ENCODE measurements around the gene GPR4. TPM values are rescaled to one million over a fixed set of nuclear protein-coding genes. Genes with fewer than 3 reads are reported as not detected.
"Not testable (repeated sequence)": the region's sequence is repeated elsewhere in the genome, so short reads cannot be mapped to it uniquely, and the experiment has no call there.

GPR4 gene
- total RNA-seq, 1 donor from 2014 or later = 3.2 TPM

DNA sequence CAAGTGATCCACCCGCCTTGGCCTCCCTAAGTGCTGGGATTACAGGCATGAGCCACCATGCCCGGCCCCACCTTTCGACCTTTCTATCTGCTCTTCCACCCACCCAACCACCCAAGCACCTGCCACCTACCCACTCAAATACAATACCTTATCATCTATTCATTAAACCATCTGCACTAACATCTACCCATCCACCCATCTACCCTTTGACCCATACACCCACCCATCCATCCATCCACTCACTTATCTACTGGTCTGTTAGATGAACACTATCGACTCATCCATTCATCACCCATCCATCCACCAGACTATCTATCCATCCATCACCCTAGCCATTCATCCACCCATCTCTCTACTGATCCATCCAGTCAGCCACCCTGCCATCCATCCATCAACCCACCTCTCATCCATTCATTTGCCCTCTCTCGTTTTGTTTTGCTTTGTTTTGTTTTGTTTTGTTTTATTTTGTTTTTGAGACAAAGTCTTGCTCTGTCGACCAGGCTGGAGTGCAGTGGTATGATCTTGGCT lies 20.0 kb upstream of the GPR4 start:
- no peak for DNase-seq

DNA sequence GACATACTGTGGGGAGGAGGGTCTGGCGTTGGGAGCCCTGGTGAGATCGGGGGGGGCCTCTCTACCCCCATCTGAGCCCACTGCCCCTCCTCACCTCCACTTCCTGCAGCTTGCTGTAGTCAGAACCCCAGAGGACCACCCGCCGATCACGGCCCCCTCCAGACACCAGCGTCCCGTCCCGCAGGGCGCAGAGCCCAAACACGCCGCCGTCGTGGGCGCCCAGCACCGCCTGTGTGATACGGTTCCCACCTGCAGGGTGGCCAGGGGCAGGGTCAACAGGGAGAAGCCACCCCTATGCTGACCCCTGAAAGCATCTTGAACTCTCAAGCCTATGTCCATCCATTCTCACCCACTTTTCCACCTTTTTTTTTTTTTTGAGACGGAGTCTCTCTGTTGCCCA lies 19.4 kb upstream of the GPR4 start:
- no peak for DNase-seq

DNA sequence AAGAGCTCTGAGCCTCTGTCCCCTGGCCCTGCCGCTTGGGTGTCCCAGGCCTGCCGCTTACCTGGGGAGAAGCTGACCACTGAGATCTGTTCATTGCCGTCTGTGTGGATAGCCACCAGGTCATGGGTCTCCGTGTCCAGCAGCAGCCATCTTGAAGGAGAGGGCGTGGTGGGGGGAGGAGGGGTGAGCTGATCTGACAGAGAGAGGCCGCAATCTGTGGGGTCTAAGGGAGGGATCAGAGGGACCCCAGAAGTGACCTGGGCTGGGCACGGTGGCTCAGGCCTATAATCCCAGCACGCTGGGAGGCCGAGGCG lies 14.6 kb upstream of the GPR4 start:
- no peak for DNase-seq

DNA sequence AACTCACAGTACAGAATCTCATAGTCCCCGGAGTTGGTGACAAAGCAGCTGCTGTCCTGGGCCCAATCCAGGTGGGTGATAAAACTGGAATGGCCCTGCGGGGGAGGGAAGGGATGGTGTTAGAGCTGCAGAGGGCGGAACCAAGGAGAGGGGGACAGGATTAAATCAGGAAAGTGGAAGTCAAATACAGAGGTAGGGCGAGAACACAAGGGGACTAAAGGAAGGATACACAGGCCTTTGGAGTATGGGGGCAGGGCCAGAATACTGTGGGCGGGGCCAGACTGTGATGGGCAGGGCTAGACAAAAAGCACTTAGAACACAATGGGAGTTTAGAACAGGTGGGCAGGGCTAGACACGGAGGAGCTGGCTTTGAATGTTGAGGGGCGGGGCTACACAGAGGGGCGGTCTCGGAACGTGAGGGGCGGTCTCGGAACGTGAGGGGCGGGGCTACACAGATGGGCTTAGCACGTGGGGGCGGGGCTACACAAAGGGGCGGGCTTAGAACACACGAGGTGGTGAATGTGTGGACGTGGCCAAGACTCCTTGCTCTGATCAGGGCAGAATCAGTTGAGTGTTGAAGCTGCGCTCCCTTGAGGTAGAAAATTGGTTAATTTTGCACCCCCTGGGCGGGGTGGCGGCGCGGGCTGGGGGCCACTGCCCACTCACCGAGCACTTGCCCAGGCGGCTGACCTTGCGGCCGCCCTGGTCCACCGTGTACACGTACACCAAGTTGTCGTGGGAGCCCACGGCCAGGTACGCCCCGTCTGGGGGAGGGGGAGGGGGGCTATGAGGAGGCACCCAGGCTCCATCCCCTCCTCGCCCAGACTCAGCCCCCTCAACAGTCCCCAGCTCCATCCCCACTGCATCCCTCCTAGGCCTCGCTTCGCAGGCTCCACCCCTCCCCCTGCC lies 14.0 kb upstream of the GPR4 start:
- peak; percentile 99 for DNase-seq

DNA sequence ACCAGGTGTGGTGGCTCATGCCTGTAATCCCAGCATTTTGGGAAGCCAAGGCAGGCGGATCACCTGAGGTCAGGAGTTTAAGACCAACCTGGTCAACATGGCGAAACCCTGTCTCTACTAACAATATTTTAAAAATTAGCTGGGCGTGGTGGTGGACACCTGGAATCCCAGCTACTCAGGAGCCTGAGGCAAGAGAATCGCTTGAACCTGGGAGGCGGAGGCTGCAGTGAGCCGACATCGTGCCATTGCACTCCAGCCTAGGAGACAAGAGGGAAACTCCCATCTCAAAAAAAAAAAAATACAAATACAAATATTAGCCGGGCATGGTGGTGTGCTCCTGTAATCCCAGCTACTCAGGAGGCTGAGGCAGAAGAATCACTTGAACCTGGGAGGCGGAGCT lies 13.0 kb upstream of the GPR4 start:
- not testable (repeated sequence) for DNase-seq

DNA sequence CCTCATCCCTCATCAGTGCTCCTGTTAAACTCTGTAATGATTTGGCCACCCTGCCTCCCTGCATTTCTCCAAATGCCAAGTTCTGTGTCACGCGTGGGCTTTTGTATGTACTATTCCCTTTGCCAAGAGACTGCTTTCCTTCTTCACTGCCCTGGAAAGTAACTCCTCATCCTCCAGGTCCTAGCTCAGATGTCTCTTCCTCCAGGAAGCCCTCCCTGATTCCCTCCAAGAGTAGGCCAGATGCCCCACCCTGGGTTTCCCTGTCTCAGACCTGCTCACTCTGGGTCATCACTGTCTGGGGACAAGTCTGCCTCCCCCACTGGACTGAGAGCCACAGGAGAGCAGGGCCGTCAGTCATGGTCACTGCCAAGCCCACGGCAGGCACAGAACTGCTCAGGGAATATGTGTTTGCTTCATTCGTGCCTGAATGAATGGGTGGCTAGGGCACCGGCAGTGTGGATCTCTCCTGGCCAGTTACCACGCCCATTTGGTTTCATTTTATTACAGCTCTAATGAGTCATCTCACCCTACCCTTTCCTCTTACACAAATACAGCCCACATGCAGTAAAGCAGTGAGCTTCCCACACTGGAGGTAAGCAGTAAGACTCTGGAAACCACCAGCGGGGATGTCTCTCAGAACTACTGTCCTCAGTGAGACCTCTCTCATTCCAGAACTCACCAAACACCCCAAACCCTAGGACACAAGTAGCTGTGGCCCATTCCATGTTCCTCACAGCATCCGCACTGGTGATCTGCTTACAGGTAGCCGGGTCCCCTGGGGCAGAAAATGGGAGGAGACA lies 12.1 kb upstream of the GPR4 start:
- peak; percentile 88 for DNase-seq

DNA sequence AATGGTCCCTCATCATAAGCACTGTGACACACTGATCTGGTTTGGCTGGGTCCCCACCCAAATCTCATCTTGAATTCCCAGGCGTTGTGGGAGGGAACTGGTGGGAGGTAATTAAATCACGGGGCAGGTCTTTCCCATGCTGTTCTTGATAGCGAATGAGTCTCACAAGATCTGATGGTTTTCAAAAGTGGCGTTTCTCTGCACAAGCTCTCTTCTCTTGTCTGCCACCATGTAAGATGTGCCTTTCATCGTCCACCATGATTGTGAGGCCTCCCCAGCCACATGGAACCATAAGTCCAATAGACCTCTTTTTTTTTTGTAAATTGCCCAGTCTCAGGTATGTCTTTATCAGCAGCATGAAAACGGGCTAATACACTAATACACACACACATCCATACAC lies 6.9 kb upstream of the GPR4 start:
- no peak for DNase-seq

DNA sequence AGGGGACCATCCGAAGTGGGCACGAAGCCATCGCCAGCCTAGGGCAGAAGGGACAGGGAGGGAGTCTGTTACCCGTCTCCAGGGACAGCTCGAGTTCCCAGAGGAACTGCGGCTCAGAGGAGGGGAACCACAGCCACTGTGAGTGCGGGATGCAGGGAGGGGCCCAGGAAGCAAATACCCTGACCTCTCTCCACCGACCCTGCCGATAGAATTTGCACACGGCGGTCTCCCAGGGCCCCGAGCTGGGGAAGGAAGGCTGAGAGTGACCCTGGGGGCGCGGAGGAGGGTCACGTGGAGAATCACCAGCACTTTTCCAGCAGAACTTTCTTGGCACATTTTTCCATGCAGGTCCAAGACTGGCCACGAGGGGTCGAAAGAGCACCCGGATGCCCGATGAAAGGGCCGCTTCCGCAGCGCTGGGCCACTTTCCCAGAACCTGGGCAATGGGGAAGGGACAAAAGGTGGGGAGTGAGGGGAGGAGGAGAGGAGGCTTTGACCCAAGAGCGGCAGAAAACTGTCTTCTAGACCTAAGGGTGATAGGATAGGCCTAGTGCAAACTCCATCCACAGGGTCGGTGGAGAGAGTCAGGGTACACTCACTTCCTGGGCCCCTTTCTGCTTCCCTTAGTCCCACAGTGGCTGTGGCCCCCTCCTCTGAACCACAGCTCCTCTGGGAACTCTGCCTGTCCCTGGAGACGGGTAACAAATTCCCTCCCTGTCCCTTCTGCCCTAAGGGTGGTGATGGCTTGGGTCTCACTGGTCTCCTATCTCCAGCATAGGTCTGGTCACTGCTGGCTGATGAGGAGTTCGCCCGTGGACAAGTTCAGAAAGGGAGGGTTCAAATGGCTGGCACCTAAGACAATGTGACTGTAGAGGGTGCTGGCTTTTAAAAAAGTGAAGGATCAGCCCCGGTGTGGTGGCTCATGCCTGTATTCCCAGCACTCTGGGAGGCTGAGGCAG lies 5.3 kb upstream of the GPR4 start:
- DNase-seq = peak; percentile 85

DNA sequence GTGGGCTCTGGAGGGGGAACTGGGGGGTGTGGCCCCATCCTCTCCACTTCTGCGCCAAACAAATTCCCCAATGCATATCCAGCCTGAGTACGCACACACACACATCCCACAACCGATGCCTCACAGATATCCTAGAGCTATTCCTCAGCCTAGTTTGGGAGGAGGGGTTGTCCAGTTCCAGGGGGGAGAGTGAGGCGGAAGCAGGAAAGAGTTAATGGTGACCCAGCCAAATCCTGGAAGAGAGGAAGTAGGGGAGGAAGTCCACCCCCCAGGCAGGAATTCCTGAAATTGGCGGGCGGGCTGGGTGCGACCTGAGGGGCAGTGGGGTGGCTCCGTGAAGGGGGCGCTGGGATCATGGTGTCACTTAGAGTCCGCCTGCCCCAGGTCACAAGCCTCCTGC lies 897 bp downstream of the GPR4 start:
- peak; percentile 36 for DNase-seq

DNA sequence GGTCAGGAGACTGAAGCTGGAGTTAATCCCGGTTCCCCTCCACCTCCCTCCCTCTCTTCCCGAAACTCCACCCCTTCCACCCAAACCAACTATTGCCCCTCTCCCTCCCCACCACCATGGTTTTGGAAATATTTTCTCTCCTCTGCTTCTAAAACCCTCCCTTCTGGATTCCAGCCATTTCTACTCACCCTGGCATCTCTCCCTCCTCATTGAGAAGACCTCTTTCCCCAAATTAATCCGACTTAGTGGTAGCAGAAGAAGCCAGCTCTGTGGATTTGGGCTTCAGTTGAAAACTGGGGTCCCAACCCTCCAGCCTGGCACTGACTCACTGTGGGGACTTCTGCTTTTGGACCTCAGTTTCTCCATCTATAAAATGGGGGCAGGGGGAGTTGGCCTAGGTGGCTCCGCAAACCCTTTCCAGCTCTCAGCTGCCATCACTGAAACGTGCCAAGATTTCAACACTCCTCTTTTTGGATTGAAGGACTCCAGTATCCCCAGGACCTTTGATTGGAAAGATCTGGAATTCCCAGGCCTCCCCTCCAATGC lies 1.6 kb downstream of the GPR4 start:
- DNase-seq = no peak

DNA sequence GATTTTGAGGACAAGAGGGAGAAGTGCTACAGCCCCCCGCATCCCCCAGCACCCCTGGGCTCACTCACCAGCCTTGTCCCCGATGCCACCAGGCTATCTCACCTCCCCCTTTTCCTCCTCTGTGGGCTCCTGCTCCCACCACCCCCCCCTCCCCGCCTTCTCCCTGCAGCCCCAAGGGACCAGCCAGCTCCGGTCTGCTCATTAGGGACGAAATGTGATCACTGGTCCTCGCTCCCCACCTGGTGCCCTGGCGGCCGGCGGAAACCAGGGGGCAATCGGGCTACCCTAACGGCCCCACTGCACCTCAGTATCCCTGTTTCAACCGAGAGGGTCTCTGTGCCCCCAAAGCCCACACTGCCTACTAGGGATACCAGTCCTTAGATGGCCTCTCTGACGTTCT lies 2.7 kb downstream of the GPR4 start:
- DNase-seq = no peak

DNA sequence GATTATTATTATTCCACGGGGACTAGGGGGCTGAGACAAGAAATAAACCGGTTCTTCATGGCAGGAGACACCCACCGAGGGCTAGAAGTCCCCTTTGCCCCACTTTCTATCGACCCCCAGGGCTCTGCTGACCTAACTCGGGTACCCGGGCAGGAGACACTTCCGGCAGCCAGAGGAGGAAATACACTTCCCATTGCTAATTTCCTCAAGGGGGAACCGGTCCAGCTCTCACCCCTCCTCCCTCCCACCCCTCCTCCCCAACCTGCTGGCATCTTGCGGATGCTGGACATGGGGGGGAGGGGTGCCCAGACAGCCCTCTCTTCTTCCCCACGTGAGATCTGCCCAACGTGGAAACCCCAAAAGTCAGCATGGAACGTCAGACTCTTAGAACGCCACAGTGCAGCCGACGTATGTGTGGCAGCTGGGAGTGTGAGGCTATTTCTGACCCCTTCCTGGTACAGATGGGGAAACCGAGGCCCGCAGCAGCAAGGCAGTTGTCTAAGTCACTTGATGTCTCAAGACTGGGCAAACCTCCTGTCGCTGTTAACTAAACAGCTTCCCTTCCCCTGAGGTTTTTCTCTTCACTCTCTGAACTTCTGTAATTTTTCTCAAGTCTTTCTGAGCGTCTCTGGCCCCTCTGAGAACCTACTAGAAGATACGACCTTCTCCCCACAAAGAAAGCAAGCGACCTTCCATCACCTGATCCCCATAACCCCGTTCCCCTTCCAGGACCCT lies 3.6 kb downstream of the GPR4 start:
- peak; percentile 71 for DNase-seq

DNA sequence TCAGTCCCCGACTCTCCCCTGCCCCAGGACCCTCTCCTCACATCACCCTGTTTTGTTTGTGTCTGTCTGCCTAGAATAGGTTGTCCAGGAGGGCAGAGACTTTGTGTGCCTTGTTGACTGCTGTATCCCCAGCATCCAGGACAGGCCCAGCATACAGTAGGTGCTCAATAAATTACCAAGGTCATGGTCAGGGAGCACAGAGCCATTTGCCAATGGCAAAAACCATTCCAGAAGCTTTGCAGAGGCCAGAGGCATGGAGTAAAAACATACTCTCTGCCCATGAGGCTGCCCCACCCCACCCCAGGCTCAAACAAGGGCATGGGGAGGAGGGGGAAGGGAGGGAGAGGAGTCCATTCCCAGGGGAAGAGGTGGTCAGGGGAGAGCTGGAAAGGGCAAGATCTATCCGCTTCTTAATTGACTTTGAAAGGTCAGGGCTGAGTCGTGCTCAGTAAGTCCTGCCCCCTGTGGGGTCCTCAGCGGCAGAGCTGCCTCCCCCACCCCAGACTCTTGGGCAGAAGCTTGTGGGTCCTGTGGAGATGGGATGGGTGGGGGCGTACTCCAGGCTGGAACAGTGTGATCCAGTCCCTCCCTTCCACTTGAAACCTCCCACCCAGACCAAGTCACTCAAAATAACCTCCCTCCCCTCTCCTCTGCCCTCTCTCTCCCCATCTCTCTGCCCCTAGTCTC lies 4.4 kb downstream of the GPR4 start:
- DNase-seq = no peak

DNA sequence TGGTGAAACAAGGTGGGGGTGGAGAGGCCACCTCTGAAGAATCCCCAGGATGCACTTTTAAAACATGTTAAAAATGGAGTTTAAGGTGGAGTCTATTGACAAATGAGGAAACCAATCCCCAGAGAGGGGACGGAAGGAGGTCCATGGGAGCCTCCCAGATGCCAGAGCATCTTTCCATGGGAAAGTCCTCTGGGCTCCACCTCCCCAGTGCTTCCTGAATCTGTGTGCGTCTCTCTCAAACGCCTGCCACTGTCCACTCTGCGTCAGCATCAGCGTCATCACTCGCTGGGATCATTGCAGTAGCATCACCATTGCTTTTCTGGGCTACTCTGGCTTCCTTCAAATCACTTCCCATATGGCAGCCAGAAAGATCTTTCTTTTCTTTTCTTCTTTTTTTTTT lies 6.2 kb downstream of the GPR4 start:
- DNase-seq = peak; percentile 40

DNA sequence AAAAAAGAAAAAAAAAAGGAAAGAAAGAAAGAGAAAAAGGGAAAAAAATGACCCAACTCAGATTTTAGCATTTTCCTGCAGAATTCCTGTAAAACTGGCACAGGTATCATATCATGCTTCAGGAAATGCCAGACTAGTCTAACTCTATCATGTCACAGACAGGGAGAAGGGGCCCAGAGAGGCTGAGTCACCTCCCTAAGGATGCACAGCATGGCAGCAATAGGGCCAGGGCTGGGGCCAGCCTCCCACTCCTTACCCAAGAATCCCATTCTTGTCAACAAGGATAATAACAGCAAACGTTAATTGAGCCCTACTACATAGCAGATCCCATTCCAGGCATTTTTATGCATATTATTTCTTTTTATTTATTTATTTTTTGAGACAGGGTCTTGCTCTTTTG lies 8.5 kb downstream of the GPR4 start:
- DNase-seq = no peak

DNA sequence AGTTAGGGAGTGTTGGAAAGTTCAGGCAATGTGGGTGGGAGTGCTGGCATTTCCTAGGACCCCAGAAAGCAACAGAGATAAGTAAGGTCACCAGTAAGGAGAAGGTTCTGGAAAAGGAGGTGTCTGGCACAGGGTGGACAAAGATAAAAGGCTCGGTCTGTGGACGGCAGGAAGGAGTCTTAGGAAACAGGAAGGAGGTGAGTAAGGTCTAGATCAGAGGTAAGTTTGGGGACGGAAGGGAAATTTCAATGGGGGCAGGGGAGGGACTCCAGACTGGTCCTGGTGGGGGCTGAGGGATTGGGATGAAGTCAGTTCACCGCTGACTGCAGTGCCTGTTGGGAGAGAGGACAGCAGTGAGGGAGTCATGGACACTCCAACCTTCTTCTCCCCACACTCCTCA lies 9.6 kb downstream of the GPR4 start:
- DNase-seq = peak; percentile 44

DNA sequence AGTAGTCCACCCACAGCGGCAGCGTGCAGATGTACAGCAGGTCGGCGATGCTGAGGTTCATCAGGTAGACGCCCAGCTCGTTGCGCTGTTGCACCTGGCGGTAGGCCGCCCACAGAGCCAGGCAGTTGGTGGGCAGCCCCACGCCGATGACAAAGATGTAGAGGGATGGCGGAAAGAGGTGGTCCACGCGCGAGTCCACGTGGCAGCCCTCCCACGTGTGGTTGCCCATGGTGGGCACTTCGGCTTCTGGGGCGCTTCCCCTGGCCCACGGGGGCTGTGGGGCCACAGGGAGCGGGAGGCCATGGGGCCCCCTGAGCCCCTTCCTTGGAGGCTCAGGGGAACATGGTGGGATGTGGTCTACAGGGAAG lies 10.4 kb downstream of the GPR4 start:
- no peak for DNase-seq

DNA sequence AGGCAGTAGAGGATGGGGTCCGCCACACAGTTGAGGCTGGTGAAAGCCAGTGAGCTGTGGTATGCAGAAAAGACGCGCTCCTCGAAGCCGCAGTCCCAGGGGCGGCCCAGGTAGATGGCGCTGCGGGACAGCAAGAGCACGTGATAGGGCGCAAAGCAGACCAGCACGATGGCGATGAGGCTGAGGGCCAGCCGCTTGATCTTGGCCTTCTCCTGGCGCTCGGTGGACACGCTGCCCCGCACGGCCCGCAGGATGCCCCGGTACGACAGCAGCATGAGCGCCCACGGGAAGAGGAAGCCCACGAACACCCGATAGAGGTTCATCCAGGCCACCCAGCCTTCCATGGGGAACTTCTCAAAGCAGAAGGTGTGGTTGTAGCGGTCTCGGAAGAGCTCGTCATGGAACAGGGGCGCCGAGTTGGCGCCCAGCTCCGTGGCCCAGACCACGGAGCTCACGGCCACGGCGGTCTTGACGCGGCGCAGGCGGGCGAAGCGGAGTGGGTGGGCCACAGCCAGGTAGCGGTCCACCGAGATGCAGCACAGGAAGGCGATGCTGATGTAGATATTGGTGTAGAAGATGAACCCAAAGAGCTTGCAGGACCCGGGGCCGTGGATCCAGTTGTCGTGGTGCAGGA lies 10.9 kb downstream of the GPR4 start:
- DNase-seq = peak; percentile 49

DNA sequence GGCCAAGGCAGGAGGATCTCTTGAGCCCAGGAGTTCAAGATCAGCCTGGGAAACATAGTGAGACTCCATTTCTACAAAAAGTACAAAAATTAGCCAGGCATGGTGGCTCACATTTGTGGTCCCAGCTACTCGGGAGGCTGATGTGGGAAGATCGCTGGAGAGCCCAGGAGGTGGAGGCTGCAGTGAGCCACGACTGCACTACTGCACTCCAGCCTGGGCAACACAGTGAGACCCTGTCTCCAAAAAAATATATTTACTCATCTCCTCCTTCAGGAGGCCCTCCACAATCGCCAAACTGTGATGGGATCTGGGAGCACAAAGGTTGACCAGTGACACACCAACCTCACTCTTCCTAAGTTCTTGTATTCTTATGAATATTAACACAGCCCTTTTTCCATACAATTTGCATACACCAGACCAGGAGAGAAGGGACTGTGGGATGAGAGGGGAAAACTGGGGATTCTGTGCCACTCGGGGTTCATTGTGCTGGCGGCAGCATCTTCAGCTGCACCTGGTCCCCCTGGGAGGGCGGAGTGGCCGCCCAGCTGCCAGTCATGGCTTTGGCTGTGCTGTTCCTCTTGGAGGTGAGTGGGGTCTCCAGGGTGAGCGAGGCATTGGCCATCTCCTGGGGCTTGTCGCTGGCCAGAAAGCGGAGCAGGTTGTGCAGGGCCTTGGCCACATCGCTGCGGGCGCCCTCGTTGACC lies 11.6 kb downstream of the GPR4 start:
- no peak for DNase-seq

DNA sequence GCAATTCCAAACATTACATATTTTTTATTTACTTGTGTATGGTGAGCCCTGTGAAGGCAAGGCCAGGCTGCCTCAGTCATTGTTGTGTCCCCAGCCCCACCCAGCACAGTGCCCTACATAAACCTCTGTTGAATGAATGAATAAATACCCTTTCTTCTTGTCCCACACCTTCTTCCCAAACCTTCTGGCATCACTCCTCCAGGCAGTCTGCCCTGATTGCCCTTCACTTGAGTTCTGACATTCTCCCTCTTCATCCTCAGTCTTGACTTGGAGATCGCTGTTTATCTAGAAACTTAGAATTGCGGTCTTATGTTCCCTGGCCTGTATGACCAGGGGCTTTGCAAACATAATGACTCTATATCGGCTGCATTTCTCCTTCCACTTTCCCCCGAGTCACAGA lies 12.2 kb downstream of the GPR4 start:
- no peak for DNase-seq
